Vagina (tissue), 2 donors: ENCODE results near the gene FBXL16. TPM values are rescaled to one million over a fixed set of nuclear protein-coding genes. Genes with fewer than 3 reads are reported as not detected.

ENCODE experiments used
- DNase-seq, 2 donors: peaks; one replicate each; pipeline ENCODE4 v3.0.0-alpha.2; 2017; ENCODE audit errors: extremely low spot score in 2 of 2
- H3K27ac ChIP-seq: fragments of 200-600 bp; sonication (generic); one replicate; pipeline ENCODE4 v1.5.1; 2019
- H3K27me3 ChIP-seq: fragments of 200-600 bp; sonication (generic); one replicate; pipeline ENCODE4 v1.5.1; 2019
- H3K36me3 ChIP-seq, 2 donors: fragments of 200-600 bp; sonication (generic); one replicate each; pipeline ENCODE4 v1.5.1; 2017 to 2019
- H3K4me1 ChIP-seq: fragments of 200-600 bp; sonication (generic); one replicate; pipeline ENCODE4 v1.5.1; 2019
- H3K4me3 ChIP-seq, 2 donors: fragments of 200-600 bp; sonication (generic); 1 replicate in 1 of 2; 2 replicates in 1 of 2; pipeline ENCODE4 v1.5.1; 2016 to 2019
- H3K9me3 ChIP-seq: fragments of 200-600 bp; sonication (generic); one replicate; pipeline ENCODE4 v1.5.1; 2019
- POLR2A ChIP-seq, 2 donors: fragments of 450-650 bp; IDR thresholded peaks; one replicate each; pipeline ENCODE4 v1.6.1; 2017; ENCODE audit warnings: antibody characterized with exemption in 2 of 2, mild to moderate bottlenecking in 2 of 2, moderate library complexity in 2 of 2
- POLR2AphosphoS5 ChIP-seq, 2 donors: sonication (generic); formaldehyde crosslinking; IDR thresholded peaks; one replicate each; pipeline ENCODE4 v1.9.0; 2017; ENCODE audit warnings: antibody characterized with exemption in 2 of 2, mild to moderate bottlenecking in 2 of 2, low read depth in 1 of 2; ENCODE audit not compliant: insufficient read depth in 1 of 2
- intact Hi-C: fragments of 100-400 bp; cut with DNase I; formaldehyde crosslinking; loops from one replicate; pipeline ENCODE4 v1.15.1; 2023
- total RNA-seq: library from RNA; depleted of rRNA; stranded (reverse); fragments of >200 nt; gene quantifications from one replicate; pipeline ENCODE4 v1.2.3, GENCODE V29; 2016
- TF ChIP-seq, protein P1 (sequence below), 3 experiments: fragments of 450-650 bp in 2 of 3; fragments of 200-600 bp in 1 of 3; sonication (generic) in 1 of 3; IDR thresholded peaks; one replicate each; pipeline ENCODE4 v1.5.1; 2017 to 2019; ENCODE audit warnings: antibody characterized with exemption in 3 of 3, mild to moderate bottlenecking in 2 of 3, moderate library complexity in 2 of 3

The FBXL16 gene
- total RNA-seq, 1 donor from 2014 or later = 4.4 TPM

DNA sequence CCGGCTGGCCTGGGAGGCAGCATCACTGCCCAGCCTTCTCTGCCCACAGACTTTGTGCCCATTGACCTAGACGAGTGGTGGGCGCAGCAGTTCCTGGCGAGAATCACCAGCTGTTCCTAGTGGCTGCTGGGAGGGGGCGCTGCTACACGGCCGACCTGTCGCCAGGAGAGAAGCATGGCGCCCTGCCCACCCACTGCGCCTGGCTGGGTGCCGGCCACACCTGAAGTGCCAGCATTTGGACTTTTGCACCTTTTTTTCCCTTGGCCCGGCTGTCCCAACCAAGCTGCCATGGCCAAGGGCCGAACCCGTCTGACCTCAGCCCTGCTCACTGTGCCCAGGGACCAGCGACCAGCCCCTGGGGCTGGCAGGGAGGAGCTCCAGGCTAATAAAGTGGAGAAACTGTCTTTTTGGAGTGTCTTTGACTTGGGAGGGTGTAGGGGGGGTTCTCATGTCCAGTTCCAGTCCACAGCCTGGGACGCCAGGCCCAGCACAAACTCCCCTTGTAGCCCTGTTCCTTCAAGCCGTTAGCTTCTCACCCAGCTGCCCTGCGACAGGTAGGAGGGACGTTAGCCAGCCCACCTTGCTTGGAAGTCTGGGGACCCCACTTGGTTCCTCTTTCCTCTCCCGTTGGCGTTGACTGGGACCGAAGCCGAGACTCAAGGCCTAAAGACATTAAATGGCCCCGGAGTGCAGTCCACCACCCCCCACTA is 57.4 kb downstream of the FBXL16 start:
- H3K4me1 ChIP-seq = peaks cover 51% of the 10 kb centered on the region
- peak overlapping the region; percentile 75 for H3K27ac ChIP-seq
- no peaks in the 10 kb centered on the region for H3K36me3 ChIP-seq
- H3K27me3 ChIP-seq = no peaks in the 10 kb centered on the region
- TF ChIP-seq, protein P1, sequence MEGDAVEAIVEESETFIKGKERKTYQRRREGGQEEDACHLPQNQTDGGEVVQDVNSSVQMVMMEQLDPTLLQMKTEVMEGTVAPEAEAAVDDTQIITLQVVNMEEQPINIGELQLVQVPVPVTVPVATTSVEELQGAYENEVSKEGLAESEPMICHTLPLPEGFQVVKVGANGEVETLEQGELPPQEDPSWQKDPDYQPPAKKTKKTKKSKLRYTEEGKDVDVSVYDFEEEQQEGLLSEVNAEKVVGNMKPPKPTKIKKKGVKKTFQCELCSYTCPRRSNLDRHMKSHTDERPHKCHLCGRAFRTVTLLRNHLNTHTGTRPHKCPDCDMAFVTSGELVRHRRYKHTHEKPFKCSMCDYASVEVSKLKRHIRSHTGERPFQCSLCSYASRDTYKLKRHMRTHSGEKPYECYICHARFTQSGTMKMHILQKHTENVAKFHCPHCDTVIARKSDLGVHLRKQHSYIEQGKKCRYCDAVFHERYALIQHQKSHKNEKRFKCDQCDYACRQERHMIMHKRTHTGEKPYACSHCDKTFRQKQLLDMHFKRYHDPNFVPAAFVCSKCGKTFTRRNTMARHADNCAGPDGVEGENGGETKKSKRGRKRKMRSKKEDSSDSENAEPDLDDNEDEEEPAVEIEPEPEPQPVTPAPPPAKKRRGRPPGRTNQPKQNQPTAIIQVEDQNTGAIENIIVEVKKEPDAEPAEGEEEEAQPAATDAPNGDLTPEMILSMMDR (IDR thresholded peaks at IDR 0.05) = no peak
- TF ChIP-seq POLR2A (IDR thresholded peaks at IDR 0.05) = no peak
- TF ChIP-seq POLR2AphosphoS5 (IDR thresholded peaks at IDR 0.05; ENCODE audit: insufficient read depth in 1 of 2, low read depth in 1 of 2) = no peak
- intact Hi-C loops = loop anchor here (10.0 kb wide), 1 partner anchor 263 kb away; the partner anchor contains the start of gene PGAP6
- DNase-seq = no peak
- H3K9me3 ChIP-seq = no peaks in the 10 kb centered on the region
- H3K4me3 ChIP-seq = peak overlapping the region; percentile 62 to 72

DNA sequence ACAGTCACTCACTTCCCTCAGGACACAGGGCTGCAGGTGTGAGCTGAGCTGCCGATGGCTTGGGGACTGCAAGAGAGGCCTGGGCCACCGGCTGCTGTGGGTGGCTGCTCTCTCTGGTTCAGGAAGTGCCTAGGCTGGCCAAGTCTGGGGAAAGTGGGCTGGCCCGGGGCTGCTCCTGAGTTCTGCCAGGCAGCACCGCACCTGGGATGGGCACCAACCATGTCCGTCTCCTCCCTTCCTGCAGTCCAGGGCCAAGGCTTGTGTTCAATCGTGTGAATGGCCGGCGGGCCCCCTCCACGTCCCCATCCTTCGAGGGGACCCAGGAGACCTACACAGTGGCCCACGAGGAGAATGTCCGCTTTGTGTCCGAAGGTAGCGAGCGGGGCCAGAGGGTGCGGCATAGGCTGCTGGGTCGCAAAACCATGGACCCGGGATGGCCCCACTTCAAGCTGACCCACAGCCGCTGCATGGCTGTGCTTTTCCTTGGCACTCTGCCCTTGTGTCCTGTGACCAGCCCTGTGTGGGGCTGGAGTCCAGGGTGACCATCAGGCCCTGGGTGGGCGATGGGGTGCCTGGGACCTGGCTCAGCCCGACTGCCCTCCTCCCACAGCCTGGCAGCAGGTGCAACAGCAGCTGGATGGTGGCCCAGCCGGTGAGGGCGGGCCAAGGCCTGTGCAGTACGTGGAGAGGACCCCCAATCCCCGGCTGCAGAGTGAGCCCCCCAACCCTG is 58.3 kb downstream of the FBXL16 start:
- no peaks in the 10 kb centered on the region for H3K9me3 ChIP-seq
- no peaks in the 10 kb centered on the region for H3K36me3 ChIP-seq
- no peak overlapping the region for H3K27ac ChIP-seq
- H3K4me3 ChIP-seq = no peak overlapping the region
- intact Hi-C loops = loop anchor here (10.0 kb wide), 1 partner anchor 263 kb away; the partner anchor contains the start of gene PGAP6
- DNase-seq = no peak
- peaks cover 59% of the 10 kb centered on the region for H3K4me1 ChIP-seq
- TF ChIP-seq POLR2AphosphoS5 (IDR thresholded peaks at IDR 0.05; ENCODE audit: insufficient read depth in 1 of 2, low read depth in 1 of 2) = no peak
- TF ChIP-seq POLR2A (IDR thresholded peaks at IDR 0.05) = no peak
- TF ChIP-seq, protein P1 (IDR thresholded peaks at IDR 0.05) = no peak
- no peaks in the 10 kb centered on the region for H3K27me3 ChIP-seq

DNA sequence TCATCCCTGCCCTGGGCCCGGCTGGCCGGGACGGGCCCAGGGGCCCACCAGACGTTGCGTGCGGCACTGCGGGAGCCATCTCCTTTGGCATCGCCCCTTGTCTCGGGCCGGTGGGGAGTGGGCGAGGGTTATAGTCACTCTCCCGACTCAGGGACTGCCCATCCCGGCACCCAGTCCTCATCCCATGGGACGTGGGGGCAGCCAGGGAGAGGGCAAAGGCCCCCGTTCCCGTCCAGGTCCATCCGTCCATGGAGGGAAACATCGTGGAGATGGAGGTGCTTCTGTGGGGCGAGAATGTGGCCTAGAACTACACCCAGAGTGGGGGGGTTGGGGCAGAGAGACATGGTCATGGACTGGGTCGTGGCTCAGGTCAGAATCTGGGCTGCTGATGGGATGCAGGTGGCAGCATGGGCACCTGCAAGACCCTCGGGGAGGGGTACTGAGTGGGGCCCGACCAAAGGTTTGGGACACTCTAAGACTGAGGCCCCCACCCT is 58.9 kb downstream of the FBXL16 start:
- Histone ChIP-seq H3K27me3 (no peaks in the 10 kb centered on the region), H3K4me1 (peaks cover 60% of the 10 kb centered on the region), H3K27ac (no peak overlapping the region), H3K4me3 (no peak overlapping the region), H3K9me3 (no peaks in the 10 kb centered on the region), H3K36me3 (no peaks in the 10 kb centered on the region)
- no peak for DNase-seq
- TF ChIP-seq POLR2AphosphoS5 (IDR thresholded peaks at IDR 0.05; ENCODE audit: insufficient read depth in 1 of 2, low read depth in 1 of 2) (no peak), POLR2A (IDR thresholded peaks at IDR 0.05) (no peak)
- TF ChIP-seq, protein P1 (IDR thresholded peaks at IDR 0.05) = no peak
- intact Hi-C loops = loop anchor here (10.0 kb wide), 1 partner anchor 262 kb away; the partner anchor contains the start of gene PGAP6

DNA sequence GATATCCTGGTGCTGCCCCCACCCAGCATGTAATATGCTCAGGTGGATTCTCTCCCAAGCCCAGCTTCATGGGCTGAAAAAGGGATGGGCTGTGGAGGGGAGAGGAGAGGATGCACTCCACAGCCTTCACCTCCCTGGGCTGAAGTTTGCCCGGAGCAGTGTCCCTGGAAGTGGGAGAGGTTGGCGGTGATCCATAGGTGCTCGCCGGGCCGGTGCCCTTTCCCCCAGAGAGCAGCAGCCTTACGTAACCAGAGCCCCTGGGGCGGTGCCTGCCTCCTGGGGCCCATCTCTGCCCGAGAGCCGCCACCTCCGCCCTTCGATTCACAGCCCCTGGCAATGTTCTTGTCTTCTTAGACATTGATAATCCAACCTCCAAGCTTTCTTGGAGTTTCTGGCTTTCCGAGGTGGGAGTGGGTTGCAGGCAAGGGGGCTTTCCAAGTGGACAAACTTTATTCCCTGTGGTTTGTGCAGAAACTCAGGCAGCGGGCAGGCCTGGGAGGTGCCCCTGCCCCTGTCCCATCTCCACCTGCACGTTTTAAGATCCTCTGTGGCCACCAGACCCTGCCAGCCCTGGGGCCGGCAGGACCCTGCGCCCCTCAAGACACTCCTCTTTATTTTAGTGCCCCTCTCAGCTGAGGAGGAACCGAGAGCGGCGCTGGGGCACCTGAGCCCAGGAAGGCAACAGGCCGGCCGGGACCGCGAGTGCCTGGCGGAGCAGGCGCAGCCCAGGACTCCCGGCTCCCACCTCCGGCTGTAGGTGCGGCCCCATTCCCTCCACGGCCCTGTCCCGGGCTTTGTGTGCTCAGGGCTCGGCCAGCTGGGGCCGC is 59.5 kb downstream of the FBXL16 start:
- Histone ChIP-seq H3K36me3 (no peaks in the 10 kb centered on the region), H3K4me3 (no peak overlapping the region), H3K9me3 (no peaks in the 10 kb centered on the region), H3K27me3 (no peaks in the 10 kb centered on the region), H3K4me1 (peaks cover 66% of the 10 kb centered on the region), H3K27ac (no peak overlapping the region)
- no peak for TF ChIP-seq POLR2AphosphoS5 (IDR thresholded peaks at IDR 0.05; ENCODE audit: insufficient read depth in 1 of 2, low read depth in 1 of 2)
- TF ChIP-seq, protein P1 (IDR thresholded peaks at IDR 0.05) = no peak
- no peak for TF ChIP-seq POLR2A (IDR thresholded peaks at IDR 0.05)
- DNase-seq = no peak
- intact Hi-C loops = loop anchor here (10.0 kb wide), 1 partner anchor 261 kb away; the partner anchor contains the start of gene PGAP6
